Type B pancreatic cell (in vitro differentiated cells): Measurements from ENCODE around the gene DMWD. TPM values are rescaled to one million over a fixed set of nuclear protein-coding genes. Genes with fewer than 3 reads are reported as not detected.
"Not testable (repeated sequence)": the region's sequence is repeated elsewhere in the genome, so short reads cannot be mapped to it uniquely, and the experiment has no call there.

Source experiments
- DNase-seq: peaks from one replicate; pipeline ENCODE4 v3.0.0; 2021; ENCODE audit warnings: mixed read lengths; ENCODE audit not compliant: unreplicated experiment; ENCODE audit errors: extremely low spot score
- H3K27ac Mint-ChIP-seq: 2 replicates; pipeline ENCODE4 v1.8.0; 2021; ENCODE audit warnings: mild to moderate bottlenecking, mixed read lengths
- H3K27me3 Mint-ChIP-seq: 2 replicates; pipeline ENCODE4 v1.8.0; 2021; ENCODE audit warnings: mixed read lengths
- H3K36me3 Mint-ChIP-seq: 2 replicates; pipeline ENCODE4 v1.8.0; 2021; ENCODE audit warnings: mixed read lengths
- H3K4me1 Mint-ChIP-seq: one replicate; pipeline ENCODE4 v1.8.0; 2021; ENCODE audit warnings: mixed read lengths; ENCODE audit not compliant: unreplicated experiment
- H3K4me3 Mint-ChIP-seq: 2 replicates; pipeline ENCODE4 v1.8.0; 2021; ENCODE audit warnings: mild to moderate bottlenecking, mixed read lengths
- H3K9me3 Mint-ChIP-seq: 2 replicates; pipeline ENCODE4 v1.8.0; 2021; ENCODE audit warnings: mixed read lengths
- total RNA-seq: library from RNA; stranded (reverse); gene quantifications from 2 replicates; pipeline ENCODE4 v1.2.1, GENCODE V29; 2021; ENCODE audit warnings: low replicate concordance
- TF ChIP-seq, protein P1 (sequence below): fragments of 200-600 bp; sonication (generic); conservative IDR thresholded peaks from 2 replicates; pipeline ENCODE4 v1.5.0; 2021; ENCODE audit warnings: antibody characterized with exemption, mild to moderate bottlenecking

Gene DMWD
- total RNA-seq, 1 donor from 2014 or later, result 94.0 TPM

DNA sequence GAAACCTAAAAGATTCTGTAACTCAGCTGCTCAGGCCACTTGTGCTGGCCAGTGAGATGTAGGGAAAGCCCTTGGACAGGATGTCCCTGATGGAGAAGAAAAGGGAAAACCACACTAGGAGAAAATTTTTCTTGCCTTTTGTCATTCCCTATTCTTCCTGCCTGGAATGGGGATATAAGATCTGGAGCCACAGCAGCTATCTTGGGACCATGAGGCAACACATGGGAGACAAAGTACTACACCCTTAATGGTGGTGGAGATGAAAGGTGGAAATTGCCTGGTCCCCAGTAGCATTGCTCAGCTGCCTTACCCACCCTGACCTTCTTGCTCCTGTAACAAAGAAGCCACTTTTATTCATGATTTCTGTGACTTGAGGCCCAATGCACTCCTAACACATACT lies 13.1 kb upstream of the DMWD start:
- H3K9me3 Mint-ChIP-seq, result no peaks in the 10 kb centered on the region
- H3K4me3 Mint-ChIP-seq, result no peak overlapping the region
- no peak for DNase-seq
- H3K4me1 Mint-ChIP-seq, result peaks cover 5% of the 10 kb centered on the region
- no peaks in the 10 kb centered on the region for H3K36me3 Mint-ChIP-seq
- H3K27me3 Mint-ChIP-seq, result no peaks in the 10 kb centered on the region
- TF ChIP-seq, protein P1, sequence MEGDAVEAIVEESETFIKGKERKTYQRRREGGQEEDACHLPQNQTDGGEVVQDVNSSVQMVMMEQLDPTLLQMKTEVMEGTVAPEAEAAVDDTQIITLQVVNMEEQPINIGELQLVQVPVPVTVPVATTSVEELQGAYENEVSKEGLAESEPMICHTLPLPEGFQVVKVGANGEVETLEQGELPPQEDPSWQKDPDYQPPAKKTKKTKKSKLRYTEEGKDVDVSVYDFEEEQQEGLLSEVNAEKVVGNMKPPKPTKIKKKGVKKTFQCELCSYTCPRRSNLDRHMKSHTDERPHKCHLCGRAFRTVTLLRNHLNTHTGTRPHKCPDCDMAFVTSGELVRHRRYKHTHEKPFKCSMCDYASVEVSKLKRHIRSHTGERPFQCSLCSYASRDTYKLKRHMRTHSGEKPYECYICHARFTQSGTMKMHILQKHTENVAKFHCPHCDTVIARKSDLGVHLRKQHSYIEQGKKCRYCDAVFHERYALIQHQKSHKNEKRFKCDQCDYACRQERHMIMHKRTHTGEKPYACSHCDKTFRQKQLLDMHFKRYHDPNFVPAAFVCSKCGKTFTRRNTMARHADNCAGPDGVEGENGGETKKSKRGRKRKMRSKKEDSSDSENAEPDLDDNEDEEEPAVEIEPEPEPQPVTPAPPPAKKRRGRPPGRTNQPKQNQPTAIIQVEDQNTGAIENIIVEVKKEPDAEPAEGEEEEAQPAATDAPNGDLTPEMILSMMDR, result no peak
- H3K27ac Mint-ChIP-seq, result peak overlapping the region; percentile 3

DNA sequence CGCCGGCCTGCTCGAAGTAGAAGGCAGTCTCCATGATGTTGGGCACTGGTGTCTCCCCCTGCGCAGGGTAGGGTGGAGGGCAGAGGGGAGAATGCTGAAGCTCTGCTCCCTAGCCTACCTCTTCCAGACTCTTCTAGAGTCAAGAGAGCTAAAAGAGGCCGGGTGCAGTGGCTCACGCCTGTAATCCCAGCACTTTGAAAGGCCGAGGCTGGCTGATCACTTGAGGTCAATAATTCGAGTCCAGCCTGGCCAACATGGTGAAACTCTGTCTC lies 12.2 kb upstream of the DMWD start:
- H3K36me3 Mint-ChIP-seq, result no peaks in the 10 kb centered on the region
- no peak for DNase-seq
- H3K4me1 Mint-ChIP-seq, result peaks cover 5% of the 10 kb centered on the region
- no peak overlapping the region for H3K4me3 Mint-ChIP-seq
- H3K9me3 Mint-ChIP-seq, result no peaks in the 10 kb centered on the region
- TF ChIP-seq, protein P1, result no peak
- no peaks in the 10 kb centered on the region for H3K27me3 Mint-ChIP-seq
- H3K27ac Mint-ChIP-seq, result no peak overlapping the region

DNA sequence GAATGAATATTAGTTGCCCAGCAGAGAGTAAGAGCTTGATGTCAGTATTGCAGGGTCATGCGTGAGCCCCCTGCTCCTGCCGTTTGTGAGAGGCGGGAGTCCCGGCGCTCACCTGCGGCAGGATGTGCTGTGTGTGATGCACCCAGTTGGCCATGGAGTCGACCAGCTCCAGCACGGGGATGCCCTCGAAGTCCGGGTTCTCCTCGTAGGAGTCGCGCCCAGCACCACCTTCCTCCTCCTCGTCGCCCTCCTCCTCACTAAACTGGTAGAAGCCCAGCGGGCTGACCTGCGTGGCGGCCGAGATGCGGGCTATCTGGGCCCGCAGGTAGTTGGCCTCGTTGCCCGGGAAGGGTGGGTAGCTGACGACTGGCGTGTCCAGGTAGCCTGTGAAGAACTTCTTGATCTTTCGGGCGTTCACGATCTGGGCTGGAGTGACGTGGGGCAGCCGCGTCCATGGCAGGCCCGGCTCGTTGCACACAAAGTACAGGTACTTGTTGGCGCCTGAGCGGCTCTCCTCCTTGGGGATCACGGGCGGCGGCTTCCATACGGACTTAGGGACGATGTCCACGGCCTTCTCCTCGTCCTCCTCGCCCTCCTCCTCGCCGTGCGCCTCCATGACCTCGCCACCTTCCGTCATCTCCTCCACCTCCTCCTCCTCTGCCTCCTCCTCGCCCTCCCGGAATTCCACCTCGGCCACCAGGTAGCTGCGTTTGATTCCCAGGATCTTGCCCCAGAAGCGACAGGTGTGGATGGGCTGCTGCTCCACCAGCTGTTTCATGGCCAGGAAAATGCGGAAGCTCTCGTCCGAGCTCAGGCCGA lies 11.7 kb upstream of the DMWD start:
- no peak overlapping the region for H3K4me3 Mint-ChIP-seq
- TF ChIP-seq, protein P1, result no peak
- DNase-seq, result no peak
- H3K4me1 Mint-ChIP-seq, result peaks cover under 1% of the 10 kb centered on the region
- H3K9me3 Mint-ChIP-seq, result no peaks in the 10 kb centered on the region
- no peaks in the 10 kb centered on the region for H3K27me3 Mint-ChIP-seq
- no peaks in the 10 kb centered on the region for H3K36me3 Mint-ChIP-seq
- no peak overlapping the region for H3K27ac Mint-ChIP-seq

DNA sequence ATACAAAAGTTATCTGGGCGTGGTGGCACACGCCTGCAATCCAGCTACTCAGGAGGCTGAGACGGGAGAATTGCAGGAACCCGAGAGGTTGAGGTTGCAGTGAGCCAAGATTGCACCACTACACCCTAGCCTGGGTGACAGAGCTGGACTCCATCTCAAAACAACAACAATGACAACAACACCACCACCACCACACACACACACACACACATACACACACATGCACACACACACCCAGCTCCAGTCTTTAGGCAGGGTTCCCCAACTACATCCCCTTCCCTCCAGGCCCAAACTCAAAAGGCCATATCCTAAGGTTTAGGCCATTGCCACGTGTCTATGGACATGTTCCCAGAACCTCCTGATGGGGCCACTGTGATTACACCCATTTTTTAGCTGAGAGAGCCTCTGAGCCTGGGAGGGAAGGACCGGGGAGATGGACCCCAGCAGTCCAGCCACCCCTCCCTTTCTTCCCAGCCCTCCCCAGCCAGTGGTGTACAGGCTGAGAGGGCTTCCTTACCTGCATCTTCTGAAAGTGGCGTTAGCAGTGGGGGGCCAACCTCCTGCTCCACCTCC lies 9.0 kb upstream of the DMWD start:
- Mint-ChIP-seq H3K27me3 (peaks cover 4% of the 10 kb centered on the region), H3K36me3 (no peaks in the 10 kb centered on the region), H3K9me3 (no peaks in the 10 kb centered on the region), H3K27ac (no peak overlapping the region), H3K4me3 (no peak overlapping the region), H3K4me1 (peaks cover 6% of the 10 kb centered on the region)
- no peak for DNase-seq
- TF ChIP-seq, protein P1, result no peak

DNA sequence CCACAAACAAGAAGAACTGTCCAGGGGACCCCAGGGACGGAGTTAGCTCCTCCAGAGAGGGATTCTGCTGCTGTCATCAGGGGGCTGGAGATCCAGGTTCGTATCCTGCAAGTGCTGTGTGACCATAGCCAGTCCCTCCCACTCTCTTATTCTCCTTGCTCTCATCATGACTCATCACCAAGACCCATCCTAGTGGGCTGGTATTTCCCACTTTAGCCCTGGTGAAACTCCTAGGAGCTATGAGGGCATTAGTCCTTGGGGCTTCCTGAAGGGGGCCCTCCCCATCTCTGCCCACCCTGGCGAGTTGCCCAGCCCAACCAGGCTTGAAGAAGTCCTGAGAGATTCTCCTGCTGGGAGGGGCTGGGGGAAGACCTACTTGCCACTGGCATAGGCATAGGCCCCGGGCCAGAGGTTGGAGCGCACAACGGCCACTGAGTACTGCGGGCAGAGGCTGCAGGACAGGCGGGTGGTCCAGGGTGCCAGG lies 7.5 kb upstream of the DMWD start:
- peaks cover 4% of the 10 kb centered on the region for H3K27me3 Mint-ChIP-seq
- H3K27ac Mint-ChIP-seq, result no peak overlapping the region
- TF ChIP-seq, protein P1, result no peak
- H3K36me3 Mint-ChIP-seq, result no peaks in the 10 kb centered on the region
- peaks cover 6% of the 10 kb centered on the region for H3K4me1 Mint-ChIP-seq
- H3K4me3 Mint-ChIP-seq, result no peak overlapping the region
- no peak for DNase-seq
- no peaks in the 10 kb centered on the region for H3K9me3 Mint-ChIP-seq

DNA sequence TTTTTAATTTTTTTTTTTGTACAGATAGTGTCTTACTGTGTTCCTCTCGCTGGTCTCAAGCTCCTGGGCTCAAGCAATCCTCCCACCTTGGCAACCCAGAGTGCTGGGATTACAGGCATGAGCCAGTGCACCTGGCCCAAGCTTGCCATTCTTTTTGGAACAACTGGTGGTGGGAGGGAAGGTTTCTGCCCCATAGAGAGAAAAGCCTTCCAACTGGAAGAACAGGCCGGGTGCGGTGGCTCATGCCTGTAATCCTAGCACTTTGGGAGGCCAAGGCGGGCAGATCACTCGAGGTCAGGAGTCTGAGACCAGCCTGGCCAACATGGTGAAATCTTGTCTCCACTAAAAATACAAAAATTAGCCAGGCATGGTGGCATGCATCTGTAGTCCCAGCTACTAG lies 6.9 kb upstream of the DMWD start:
- not testable (repeated sequence) for DNase-seq, H3K4me1 Mint-ChIP-seq, H3K27ac Mint-ChIP-seq, H3K27me3 Mint-ChIP-seq, H3K4me3 Mint-ChIP-seq, H3K36me3 Mint-ChIP-seq, H3K9me3 Mint-ChIP-seq
